T-helper 1 cell treated with Interleukin-12 subunit alpha and Interleukin-12 subunit beta and Interleukin-4 antibody, amounts not matched to agents 30 ng/mL and 1 ng/mL, for 36 hours (primary cell): ENCODE data around the gene EGFR. TPM values are rescaled to one million over a fixed set of nuclear protein-coding genes. Genes with fewer than 3 reads are reported as not detected.
"Not testable (repeated sequence)": the region's sequence is repeated elsewhere in the genome, so short reads cannot be mapped to it uniquely, and the experiment has no call there.

Experiments
- intact Hi-C: fragments of 100-400 bp; cut with micrococcal nuclease; formaldehyde crosslinking; loops from one replicate; pipeline ENCODE4 v1.15.1; 2024
- total RNA-seq: library from RNA; stranded (reverse); gene quantifications from 2 replicates; pipeline ENCODE4 v1.2.3, GENCODE V29; 2022

The EGFR gene
- total RNA-seq, 1 donor from 2014 or later: not detected

- intact Hi-C loops: no loop called here
Observed at GRCh38 chr7:55161154-55161687, 142.4 kb downstream of the EGFR start.

GRCh38 chr7:55162476-55162875, 143.7 kb downstream of the EGFR start:
- intact Hi-C loops: no loop called here

- intact Hi-C loops: no loop called here
Observed at GRCh38 chr7:55163733-55164132, 144.9 kb downstream of the EGFR start.

GRCh38 chr7:55164527-55164926, 145.7 kb downstream of the EGFR start:
- intact Hi-C loops: no loop called here

- intact Hi-C loops: no loop called here
Observed at GRCh38 chr7:55165176-55165861, 146.5 kb downstream of the EGFR start.

GRCh38 chr7:55167296-55167695, 148.5 kb downstream of the EGFR start:
- intact Hi-C loops: not testable (repeated sequence)

DNA sequence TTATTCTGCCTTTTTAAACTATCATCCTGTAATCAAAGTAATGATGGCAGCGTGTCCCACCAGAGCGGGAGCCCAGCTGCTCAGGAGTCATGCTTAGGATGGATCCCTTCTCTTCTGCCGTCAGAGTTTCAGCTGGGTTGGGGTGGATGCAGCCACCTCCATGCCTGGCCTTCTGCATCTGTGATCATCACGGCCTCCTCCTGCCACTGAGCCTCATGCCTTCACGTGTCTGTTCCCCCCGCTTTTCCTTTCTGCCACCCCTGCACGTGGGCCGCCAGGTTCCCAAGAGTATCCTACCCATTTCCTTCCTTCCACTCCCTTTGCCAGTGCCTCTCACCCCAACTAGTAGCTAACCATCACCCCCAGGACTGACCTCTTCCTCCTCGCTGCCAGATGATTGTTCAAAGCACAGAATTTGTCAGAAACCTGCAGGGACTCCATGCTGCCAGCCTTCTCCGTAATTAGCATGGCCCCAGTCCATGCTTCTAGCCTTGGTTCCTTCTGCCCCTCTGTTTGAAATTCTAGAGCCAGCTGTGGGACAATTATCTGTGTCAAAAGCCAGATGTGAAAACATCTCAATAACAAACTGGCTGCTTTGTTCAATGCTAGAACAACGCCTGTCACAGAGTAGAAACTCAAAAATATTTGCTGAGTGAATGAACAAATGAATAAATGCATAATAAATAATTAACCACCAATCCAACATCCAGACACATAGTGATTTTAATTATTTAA, 151.7 kb downstream of the EGFR start:
- intact Hi-C loops: no loop called here

DNA sequence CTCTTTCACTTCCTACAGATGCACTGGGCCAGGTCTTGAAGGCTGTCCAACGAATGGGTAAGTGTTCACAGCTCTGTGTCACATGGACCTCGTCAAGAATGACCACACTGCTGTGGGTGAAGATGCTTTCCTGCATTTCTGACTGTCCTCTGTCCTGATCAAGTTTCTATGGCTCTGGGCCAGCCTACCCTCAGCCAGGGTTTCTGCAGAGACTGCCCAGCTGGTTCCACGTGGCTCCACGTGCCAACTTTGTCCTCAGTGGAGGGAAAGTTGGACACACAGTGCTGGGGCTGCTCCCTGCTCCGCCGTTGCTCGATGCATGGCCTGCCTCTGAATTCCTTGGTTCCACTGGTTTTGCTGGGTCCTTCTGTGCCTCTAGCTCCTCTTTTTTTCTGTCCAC, 152.3 kb downstream of the EGFR start:
- intact Hi-C loops: no loop called here

- intact Hi-C loops: no loop called here
Observed at GRCh38 chr7:55172161-55172560, 153.3 kb downstream of the EGFR start.

GRCh38 chr7:55172881-55173609, 154.2 kb downstream of the EGFR start:
- intact Hi-C loops: no loop called here

- intact Hi-C loops: no loop called here
Observed at GRCh38 chr7:55173671-55174070, 154.9 kb downstream of the EGFR start.

DNA sequence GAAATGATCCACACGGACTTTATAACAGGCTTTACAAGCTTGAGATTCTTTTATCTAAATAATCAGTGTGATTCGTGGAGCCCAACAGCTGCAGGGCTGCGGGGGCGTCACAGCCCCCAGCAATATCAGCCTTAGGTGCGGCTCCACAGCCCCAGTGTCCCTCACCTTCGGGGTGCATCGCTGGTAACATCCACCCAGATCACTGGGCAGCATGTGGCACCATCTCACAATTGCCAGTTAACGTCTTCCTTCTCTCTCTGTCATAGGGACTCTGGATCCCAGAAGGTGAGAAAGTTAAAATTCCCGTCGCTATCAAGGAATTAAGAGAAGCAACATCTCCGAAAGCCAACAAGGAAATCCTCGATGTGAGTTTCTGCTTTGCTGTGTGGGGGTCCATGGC, 155.6 kb downstream of the EGFR start:
- intact Hi-C loops: no loop called here

- intact Hi-C loops: no loop called here
Observed at GRCh38 chr7:55174856-55175255, 156.0 kb downstream of the EGFR start.

DNA sequence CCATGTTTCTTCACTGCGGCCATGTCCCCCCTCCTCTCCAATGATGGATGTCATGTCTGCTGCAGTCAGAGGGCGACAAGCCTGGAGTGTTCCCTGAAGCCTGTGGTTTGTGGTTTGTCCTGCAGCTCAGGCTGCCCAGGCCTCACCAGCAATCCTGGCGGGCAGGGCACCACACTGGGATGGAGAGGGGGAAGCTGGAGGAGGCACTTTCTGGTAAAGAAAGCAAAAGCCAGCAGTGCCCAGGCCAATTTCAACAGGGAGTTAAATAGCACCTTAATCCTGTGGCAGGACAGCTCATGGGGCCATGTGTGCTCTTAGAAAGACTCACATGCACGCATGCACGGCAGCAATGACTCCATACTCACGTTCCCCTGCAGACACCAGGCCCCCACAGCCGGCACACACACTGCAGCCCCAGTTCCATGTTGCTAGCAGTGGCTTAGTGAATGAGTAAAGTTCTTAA, 158.3 kb downstream of the EGFR start:
- intact Hi-C loops: no loop called here

- intact Hi-C loops: no loop called here
Observed at GRCh38 chr7:55177589-55178261, 158.9 kb downstream of the EGFR start.

GRCh38 chr7:55178292-55178862, 159.6 kb downstream of the EGFR start:
- intact Hi-C loops: no loop called here

DNA sequence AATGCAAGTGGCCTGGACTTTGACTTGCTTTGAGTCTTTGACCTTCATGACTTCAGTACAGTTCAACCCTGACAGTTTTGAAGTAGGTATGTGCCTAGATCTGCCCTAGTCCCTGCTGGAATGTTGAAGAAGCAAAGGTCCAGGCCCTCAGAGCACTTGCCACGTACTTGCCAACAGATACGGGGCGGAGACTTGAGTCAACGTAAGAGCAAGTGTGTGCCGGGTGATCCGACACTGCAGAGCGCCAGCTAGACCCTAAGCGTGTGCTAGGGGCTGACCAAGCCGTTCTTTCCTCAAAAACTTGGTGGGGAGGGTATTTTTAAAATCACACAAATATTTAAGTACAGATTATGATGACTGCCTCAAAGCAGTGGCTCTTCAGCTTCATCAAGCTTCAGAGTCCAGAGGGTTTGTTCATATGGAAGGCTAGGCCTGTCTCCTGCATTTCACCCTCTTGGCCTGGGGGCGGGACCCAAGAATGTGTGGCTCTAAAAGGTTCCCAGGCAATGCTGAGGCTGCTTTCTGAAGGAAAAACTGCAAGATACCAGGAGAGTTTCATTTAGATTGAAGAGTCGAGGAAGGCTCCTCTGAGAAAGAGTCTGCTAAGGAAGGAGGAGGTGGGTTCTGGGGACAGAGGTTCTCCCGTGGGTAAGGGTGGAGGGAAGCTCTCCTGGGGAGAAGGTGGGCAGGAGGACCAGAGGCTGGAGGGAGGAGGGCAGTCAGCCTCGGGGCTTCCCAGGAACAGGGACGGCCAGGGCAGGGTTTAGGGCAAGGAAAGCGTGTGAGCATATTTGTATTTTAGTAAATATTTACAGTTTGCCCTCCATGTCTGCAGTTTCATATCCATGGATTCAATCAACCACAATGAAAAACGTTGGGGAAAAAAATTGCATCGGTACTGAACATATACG, 160.3 kb downstream of the EGFR start:
- intact Hi-C loops: no loop called here

DNA sequence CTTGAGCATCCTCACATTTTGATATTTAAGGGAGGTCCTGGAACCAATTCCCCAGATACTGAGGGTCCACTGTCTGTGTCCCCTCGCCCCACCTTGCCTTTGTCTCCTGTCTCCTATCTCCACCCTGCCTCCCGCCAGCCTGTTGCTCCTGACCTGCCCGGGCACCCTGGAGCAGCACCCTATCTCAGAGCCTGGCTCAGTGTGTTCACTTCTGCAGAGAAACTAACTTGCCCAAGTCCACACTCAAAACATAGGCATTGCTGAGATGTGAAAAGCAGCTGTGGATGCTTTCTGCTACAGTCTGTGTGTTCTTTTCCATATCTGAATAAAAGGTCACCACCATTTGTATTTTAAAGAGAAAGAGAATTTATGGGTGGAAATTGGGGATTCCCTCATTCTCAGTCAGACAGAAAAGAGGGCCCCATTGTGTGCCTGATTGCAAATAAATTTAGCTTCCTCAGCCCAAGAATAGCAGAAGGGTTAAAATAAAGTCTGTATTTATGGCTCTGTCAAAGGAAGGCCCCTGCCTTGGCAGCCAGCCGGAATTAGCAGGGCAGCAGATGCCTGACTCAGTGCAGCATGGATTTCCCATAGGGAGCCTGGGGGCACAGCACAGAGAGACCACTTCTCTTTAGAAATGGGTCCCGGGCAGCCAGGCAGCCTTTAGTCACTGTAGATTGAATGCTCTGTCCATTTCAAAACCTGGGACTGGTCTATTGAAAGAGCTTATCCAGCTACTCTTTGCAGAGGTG, 161.3 kb downstream of the EGFR start:
- intact Hi-C loops: no loop called here

- intact Hi-C loops: no loop called here
Observed at GRCh38 chr7:55180963-55181542, 162.2 kb downstream of the EGFR start.
